HEK293 (cell line): ENCODE results near the gene GLI1.
A peak's percentile ranks its signal among the peaks of the same experiment; 100 is the strongest.

ENCODE experiments used
- BCL11A ChIP-seq: fragments of 450-650 bp; formaldehyde crosslinking; IDR thresholded peaks from 2 replicates; pipeline ENCODE4 v1.5.1; 2016; ENCODE audit warnings: low read depth, missing biosample characterization, missing genetic modification characterization
- FEZF1 ChIP-seq: fragments of 450-650 bp; formaldehyde crosslinking; IDR thresholded peaks from 2 replicates; pipeline ENCODE4 v1.5.1; 2016; ENCODE audit warnings: missing biosample characterization, missing genetic modification characterization
- PRDM1 ChIP-seq: fragments of 450-650 bp; formaldehyde crosslinking; IDR thresholded peaks from 2 replicates; pipeline ENCODE4; 2016; ENCODE audit warnings: missing biosample characterization, missing genetic modification characterization
- REPIN1 ChIP-seq: fragments of 450-650 bp; formaldehyde crosslinking; IDR thresholded peaks from 2 replicates; pipeline ENCODE4 v1.5.1; 2017; ENCODE audit warnings: missing biosample characterization, missing genetic modification characterization, low read depth
- SALL2 ChIP-seq: fragments of 450-650 bp; formaldehyde crosslinking; IDR thresholded peaks from 2 replicates; pipeline ENCODE4 v1.5.0; 2017; ENCODE audit warnings: missing biosample characterization, mild to moderate bottlenecking, missing genetic modification characterization, borderline replicate concordance
- SETDB1 ChIP-seq: IDR thresholded peaks from one replicate; pipeline ENCODE4 v1.6.1; 2017; ENCODE audit warnings: mild to moderate bottlenecking, low read length, moderate library complexity, mixed read lengths; ENCODE audit not compliant: insufficient read length
- SP2 ChIP-seq: fragments of 450-650 bp; formaldehyde crosslinking; IDR thresholded peaks from 2 replicates; pipeline ENCODE4 v1.5.1; 2016; ENCODE audit warnings: missing biosample characterization, missing genetic modification characterization
- TRIM28 ChIP-seq: IDR thresholded peaks from 2 replicates; pipeline ENCODE4 v1.6.1; 2011; ENCODE audit warnings: low read length, control low read depth, borderline replicate concordance
- ZBTB48 ChIP-seq: fragments of 450-650 bp; formaldehyde crosslinking; IDR thresholded peaks from 2 replicates; pipeline ENCODE4 v1.5.1; 2016; ENCODE audit warnings: missing biosample characterization, missing genetic modification characterization
- ZFHX2 ChIP-seq: fragments of 450-650 bp; formaldehyde crosslinking; conservative IDR thresholded peaks from 2 replicates; pipeline ENCODE4 v1.5.1; 2016; ENCODE audit warnings: missing biosample characterization, missing genetic modification characterization
- ZNF121 ChIP-seq: fragments of 450-650 bp; formaldehyde crosslinking; IDR thresholded peaks from 2 replicates; pipeline ENCODE4 v1.5.1; 2016; ENCODE audit warnings: missing biosample characterization, missing genetic modification characterization
- ZNF133 ChIP-seq: fragments of 450-650 bp; formaldehyde crosslinking; IDR thresholded peaks from 2 replicates; pipeline ENCODE4 v1.5.1; 2016; ENCODE audit warnings: missing biosample characterization, missing genetic modification characterization
- ZNF138 ChIP-seq: fragments of 450-650 bp; formaldehyde crosslinking; IDR thresholded peaks from 2 replicates; pipeline ENCODE4 v1.5.1; 2016; ENCODE audit warnings: missing biosample characterization, missing genetic modification characterization, borderline replicate concordance
- ZNF184 ChIP-seq: fragments of 450-650 bp; IDR thresholded peaks from 2 replicates; pipeline ENCODE4 v1.5.1; 2018; ENCODE audit warnings: missing biosample characterization, mild to moderate bottlenecking, missing genetic modification characterization
- ZNF2 ChIP-seq: fragments of 450-650 bp; formaldehyde crosslinking; IDR thresholded peaks from 2 replicates; pipeline ENCODE4 v1.5.1; 2016; ENCODE audit warnings: missing biosample characterization, missing genetic modification characterization
- ZNF214 ChIP-seq: fragments of 450-650 bp; formaldehyde crosslinking; IDR thresholded peaks from 2 replicates; pipeline ENCODE4 v1.5.1; 2017; ENCODE audit warnings: missing biosample characterization, mild to moderate bottlenecking, missing genetic modification characterization, borderline replicate concordance
- ZNF23 ChIP-seq: fragments of 450-650 bp; formaldehyde crosslinking; IDR thresholded peaks from 2 replicates; pipeline ENCODE4 v1.5.1; 2016; ENCODE audit warnings: missing biosample characterization, missing genetic modification characterization, borderline replicate concordance
- ZNF239 ChIP-seq: fragments of 450-650 bp; formaldehyde crosslinking; IDR thresholded peaks from 2 replicates; pipeline ENCODE4 v1.5.1; 2016; ENCODE audit warnings: missing biosample characterization, missing genetic modification characterization
- ZNF350 ChIP-seq: fragments of 450-650 bp; formaldehyde crosslinking; IDR thresholded peaks from 2 replicates; pipeline ENCODE4 v1.5.0; 2017; ENCODE audit warnings: missing biosample characterization, mild to moderate bottlenecking, missing genetic modification characterization
- ZNF513 ChIP-seq: fragments of 450-650 bp; IDR thresholded peaks from 2 replicates; pipeline ENCODE4 v1.5.1; 2018; ENCODE audit warnings: missing biosample characterization, missing genetic modification characterization
- ZNF549 ChIP-seq: fragments of 450-650 bp; IDR thresholded peaks from 2 replicates; pipeline ENCODE4 v1.5.1; 2018; ENCODE audit warnings: missing biosample characterization, missing genetic modification characterization, mild to moderate bottlenecking, inconsistent platforms, moderate library complexity
- ZNF561 ChIP-seq: fragments of 450-650 bp; IDR thresholded peaks from 2 replicates; pipeline ENCODE4 v1.5.1; 2018; ENCODE audit warnings: missing biosample characterization, missing genetic modification characterization, borderline replicate concordance
- ZNF654 ChIP-seq: fragments of 450-650 bp; formaldehyde crosslinking; IDR thresholded peaks from 2 replicates; pipeline ENCODE4 v1.5.1; 2016; ENCODE audit warnings: low read depth, missing biosample characterization, missing genetic modification characterization
- ZNF664 ChIP-seq: fragments of 450-650 bp; formaldehyde crosslinking; IDR thresholded peaks from 2 replicates; pipeline ENCODE4 v1.5.1; 2016; ENCODE audit warnings: missing biosample characterization, missing genetic modification characterization
- ZXDB ChIP-seq: fragments of 450-650 bp; formaldehyde crosslinking; IDR thresholded peaks from 2 replicates; pipeline ENCODE4 v1.5.1; 2016; ENCODE audit warnings: missing biosample characterization, missing genetic modification characterization
- TF ChIP-seq, protein P1 (sequence below): fragments of 450-650 bp; formaldehyde crosslinking; IDR thresholded peaks from 2 replicates; pipeline ENCODE4 v1.5.1; 2017; ENCODE audit warnings: missing biosample characterization, mild to moderate bottlenecking, missing genetic modification characterization, moderate library complexity
- TF ChIP-seq, protein P2 (sequence below): fragments of 450-650 bp; formaldehyde crosslinking; IDR thresholded peaks from 2 replicates; pipeline ENCODE4 v1.5.1; 2016; ENCODE audit warnings: missing biosample characterization, missing genetic modification characterization
- TF ChIP-seq, protein P3 (sequence below): fragments of 450-650 bp; formaldehyde crosslinking; IDR thresholded peaks from 2 replicates; pipeline ENCODE4 v1.5.1; 2016; ENCODE audit warnings: missing biosample characterization, missing genetic modification characterization
- TF ChIP-seq, protein P4 (sequence below): fragments of 450-650 bp; formaldehyde crosslinking; IDR thresholded peaks from 2 replicates; pipeline ENCODE4 v1.5.1; 2016; ENCODE audit warnings: missing biosample characterization, missing genetic modification characterization
- TF ChIP-seq, protein P5 (sequence below): fragments of 450-650 bp; formaldehyde crosslinking; IDR thresholded peaks from 2 replicates; pipeline ENCODE4 v1.5.1; 2016; ENCODE audit warnings: missing biosample characterization, missing genetic modification characterization
- TF ChIP-seq, protein P6 (sequence below): fragments of 450-650 bp; formaldehyde crosslinking; IDR thresholded peaks from 2 replicates; pipeline ENCODE4 v1.5.1; 2016; ENCODE audit warnings: missing biosample characterization, missing genetic modification characterization, low read depth

Gene GLI1

GRCh38 chr12:57454566-57455373 lies 4.8 kb upstream of the GLI1 start, which contains the start of gene INHBE (continued):
- TF ChIP-seq ZNF138 (tag by site-specific recombination), result no peak
- no peak for TF ChIP-seq ZNF214 (tag by site-specific recombination)
- peak; percentile 62 for TF ChIP-seq ZFHX2 (tag by site-specific recombination)
- no peak for TF ChIP-seq ZNF184 (tag by site-specific recombination)
- no peak for TF ChIP-seq SALL2 (tag by site-specific recombination)
- TF ChIP-seq, protein P1, sequence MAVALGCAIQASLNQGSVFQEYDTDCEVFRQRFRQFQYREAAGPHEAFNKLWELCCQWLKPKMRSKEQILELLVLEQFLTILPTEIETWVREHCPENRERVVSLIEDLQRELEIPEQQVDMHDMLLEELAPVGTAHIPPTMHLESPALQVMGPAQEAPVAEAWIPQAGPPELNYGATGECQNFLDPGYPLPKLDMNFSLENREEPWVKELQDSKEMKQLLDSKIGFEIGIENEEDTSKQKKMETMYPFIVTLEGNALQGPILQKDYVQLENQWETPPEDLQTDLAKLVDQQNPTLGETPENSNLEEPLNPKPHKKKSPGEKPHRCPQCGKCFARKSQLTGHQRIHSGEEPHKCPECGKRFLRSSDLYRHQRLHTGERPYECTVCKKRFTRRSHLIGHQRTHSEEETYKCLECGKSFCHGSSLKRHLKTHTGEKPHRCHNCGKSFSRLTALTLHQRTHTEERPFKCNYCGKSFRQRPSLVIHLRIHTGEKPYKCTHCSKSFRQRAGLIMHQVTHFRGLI (tag by site-specific recombination), result no peak; the same call in 1 of the 2 replicates
- peak; percentile 86 for TF ChIP-seq ZXDB
- TF ChIP-seq ZNF513 (tag by site-specific recombination), result peak; percentile 16; the same call in 1 of the 2 replicates
- TF ChIP-seq, protein P2, sequence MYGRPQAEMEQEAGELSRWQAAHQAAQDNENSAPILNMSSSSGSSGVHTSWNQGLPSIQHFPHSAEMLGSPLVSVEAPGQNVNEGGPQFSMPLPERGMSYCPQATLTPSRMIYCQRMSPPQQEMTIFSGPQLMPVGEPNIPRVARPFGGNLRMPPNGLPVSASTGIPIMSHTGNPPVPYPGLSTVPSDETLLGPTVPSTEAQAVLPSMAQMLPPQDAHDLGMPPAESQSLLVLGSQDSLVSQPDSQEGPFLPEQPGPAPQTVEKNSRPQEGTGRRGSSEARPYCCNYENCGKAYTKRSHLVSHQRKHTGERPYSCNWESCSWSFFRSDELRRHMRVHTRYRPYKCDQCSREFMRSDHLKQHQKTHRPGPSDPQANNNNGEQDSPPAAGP (tag by site-specific recombination), result no peak
- TF ChIP-seq, protein P3, sequence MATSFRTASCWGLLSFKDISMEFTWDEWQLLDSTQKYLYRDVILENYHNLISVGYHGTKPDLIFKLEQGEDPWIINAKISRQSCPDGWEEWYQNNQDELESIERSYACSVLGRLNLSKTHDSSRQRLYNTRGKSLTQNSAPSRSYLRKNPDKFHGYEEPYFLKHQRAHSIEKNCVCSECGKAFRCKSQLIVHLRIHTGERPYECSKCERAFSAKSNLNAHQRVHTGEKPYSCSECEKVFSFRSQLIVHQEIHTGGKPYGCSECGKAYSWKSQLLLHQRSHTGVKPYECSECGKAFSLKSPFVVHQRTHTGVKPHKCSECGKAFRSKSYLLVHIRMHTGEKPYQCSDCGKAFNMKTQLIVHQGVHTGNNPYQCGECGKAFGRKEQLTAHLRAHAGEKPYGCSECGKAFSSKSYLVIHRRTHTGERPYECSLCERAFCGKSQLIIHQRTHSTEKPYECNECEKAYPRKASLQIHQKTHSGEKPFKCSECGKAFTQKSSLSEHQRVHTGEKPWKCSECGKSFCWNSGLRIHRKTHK (tag by site-specific recombination), result no peak
- TF ChIP-seq, protein P4, sequence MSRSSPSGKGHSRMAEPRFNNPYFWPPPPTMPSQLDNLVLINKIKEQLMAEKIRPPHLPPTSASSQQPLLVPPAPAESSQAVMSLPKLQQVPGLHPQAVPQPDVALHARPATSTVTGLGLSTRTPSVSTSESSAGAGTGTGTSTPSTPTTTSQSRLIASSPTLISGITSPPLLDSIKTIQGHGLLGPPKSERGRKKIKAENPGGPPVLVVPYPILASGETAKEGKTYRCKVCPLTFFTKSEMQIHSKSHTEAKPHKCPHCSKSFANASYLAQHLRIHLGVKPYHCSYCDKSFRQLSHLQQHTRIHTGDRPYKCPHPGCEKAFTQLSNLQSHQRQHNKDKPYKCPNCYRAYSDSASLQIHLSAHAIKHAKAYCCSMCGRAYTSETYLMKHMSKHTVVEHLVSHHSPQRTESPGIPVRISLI (tag by site-specific recombination), result no peak
- TF ChIP-seq ZBTB48 (tag by site-specific recombination), result peak; percentile 63
- no peak for TF ChIP-seq ZNF121
- no peak for TF ChIP-seq ZNF2
- TF ChIP-seq ZNF350 (tag by site-specific recombination), result no peak
- no peak for TF ChIP-seq ZNF549
- no peak for TF ChIP-seq ZNF561 (tag by site-specific recombination)
- no peak for TF ChIP-seq SETDB1
- TF ChIP-seq TRIM28, result no peak
- TF ChIP-seq ZNF664 (tag by site-specific recombination), result no peak
- 0 out of 2 replicates have a peak, but pooled peaks have one; percentile 10 for TF ChIP-seq FEZF1 (tag by site-specific recombination)
- TF ChIP-seq SP2 (tag by site-specific recombination), result peak; percentile 62
- TF ChIP-seq ZNF23 (tag by site-specific recombination), result no peak
- TF ChIP-seq REPIN1 (tag by site-specific recombination), result no peak
- TF ChIP-seq, protein P5, sequence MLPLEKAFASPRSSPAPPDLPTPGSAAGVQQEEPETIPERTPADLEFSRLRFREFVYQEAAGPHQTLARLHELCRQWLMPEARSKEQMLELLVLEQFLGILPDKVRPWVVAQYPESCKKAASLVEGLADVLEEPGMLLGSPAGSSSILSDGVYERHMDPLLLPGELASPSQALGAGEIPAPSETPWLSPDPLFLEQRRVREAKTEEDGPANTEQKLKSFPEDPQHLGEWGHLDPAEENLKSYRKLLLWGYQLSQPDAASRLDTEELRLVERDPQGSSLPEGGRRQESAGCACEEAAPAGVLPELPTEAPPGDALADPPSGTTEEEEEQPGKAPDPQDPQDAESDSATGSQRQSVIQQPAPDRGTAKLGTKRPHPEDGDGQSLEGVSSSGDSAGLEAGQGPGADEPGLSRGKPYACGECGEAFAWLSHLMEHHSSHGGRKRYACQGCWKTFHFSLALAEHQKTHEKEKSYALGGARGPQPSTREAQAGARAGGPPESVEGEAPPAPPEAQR (tag by site-specific recombination), result 0 out of 2 replicates have a peak, but pooled peaks have one; percentile 56
- no peak for TF ChIP-seq ZNF239 (tag by site-specific recombination)
- no peak for TF ChIP-seq BCL11A
- no peak for TF ChIP-seq PRDM1 (tag by site-specific recombination)
- TF ChIP-seq, protein P6, sequence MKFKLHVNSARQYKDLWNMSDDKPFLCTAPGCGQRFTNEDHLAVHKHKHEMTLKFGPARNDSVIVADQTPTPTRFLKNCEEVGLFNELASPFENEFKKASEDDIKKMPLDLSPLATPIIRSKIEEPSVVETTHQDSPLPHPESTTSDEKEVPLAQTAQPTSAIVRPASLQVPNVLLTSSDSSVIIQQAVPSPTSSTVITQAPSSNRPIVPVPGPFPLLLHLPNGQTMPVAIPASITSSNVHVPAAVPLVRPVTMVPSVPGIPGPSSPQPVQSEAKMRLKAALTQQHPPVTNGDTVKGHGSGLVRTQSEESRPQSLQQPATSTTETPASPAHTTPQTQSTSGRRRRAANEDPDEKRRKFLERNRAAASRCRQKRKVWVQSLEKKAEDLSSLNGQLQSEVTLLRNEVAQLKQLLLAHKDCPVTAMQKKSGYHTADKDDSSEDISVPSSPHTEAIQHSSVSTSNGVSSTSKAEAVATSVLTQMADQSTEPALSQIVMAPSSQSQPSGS (tag by site-specific recombination), result peak; percentile 54; the same call in 1 of the 2 replicates
- no peak for TF ChIP-seq ZNF654 (tag by site-specific recombination)
- no peak for TF ChIP-seq ZNF133 (tag by site-specific recombination)
